ENCODE measurements around the gene NCCRP1. TPM values are rescaled to one million over a fixed set of nuclear protein-coding genes. Genes with fewer than 3 reads are reported as not detected.

Gene NCCRP1
- total RNA-seq, 2 donors from 2014 or later = 0.27 TPM; not detected in 1

- Histone ChIP-seq H3K4me1 (ENCODE audit: control insufficient read depth in 1 of 2, low read depth in 2 of 2) (no peaks in the 10 kb centered on the region), H3K27me3 (replicated peaks; ENCODE audit: insufficient read depth) (no peaks in the 10 kb centered on the region), H3K36me3 (peaks cover 13% of the 10 kb centered on the region), H3K9me3 (no peaks in the 10 kb centered on the region), H3K27ac (no peak overlapping the region), H3K4me3 (no peak overlapping the region)
- TF ChIP-seq, protein P1, sequence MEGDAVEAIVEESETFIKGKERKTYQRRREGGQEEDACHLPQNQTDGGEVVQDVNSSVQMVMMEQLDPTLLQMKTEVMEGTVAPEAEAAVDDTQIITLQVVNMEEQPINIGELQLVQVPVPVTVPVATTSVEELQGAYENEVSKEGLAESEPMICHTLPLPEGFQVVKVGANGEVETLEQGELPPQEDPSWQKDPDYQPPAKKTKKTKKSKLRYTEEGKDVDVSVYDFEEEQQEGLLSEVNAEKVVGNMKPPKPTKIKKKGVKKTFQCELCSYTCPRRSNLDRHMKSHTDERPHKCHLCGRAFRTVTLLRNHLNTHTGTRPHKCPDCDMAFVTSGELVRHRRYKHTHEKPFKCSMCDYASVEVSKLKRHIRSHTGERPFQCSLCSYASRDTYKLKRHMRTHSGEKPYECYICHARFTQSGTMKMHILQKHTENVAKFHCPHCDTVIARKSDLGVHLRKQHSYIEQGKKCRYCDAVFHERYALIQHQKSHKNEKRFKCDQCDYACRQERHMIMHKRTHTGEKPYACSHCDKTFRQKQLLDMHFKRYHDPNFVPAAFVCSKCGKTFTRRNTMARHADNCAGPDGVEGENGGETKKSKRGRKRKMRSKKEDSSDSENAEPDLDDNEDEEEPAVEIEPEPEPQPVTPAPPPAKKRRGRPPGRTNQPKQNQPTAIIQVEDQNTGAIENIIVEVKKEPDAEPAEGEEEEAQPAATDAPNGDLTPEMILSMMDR (IDR thresholded peaks at IDR 0.05) = no peak
- ATAC-seq (ENCODE audit: insufficient number of reproducible peaks, low FRiP score, low read depth) (no peak), DNase-seq (ENCODE audit: low spot score) (no peak)
Measured at GRCh38 chr19:39182174-39182505, 14.6 kb upstream of the NCCRP1 start.

GRCh38 chr19:39183104-39183503, 13.7 kb upstream of the NCCRP1 start:
- Histone ChIP-seq H3K36me3 (peaks cover 7% of the 10 kb centered on the region), H3K9me3 (no peaks in the 10 kb centered on the region), H3K4me3 (no peak overlapping the region), H3K4me1 (ENCODE audit: control insufficient read depth in 1 of 2, low read depth in 2 of 2) (no peaks in the 10 kb centered on the region), H3K27me3 (replicated peaks; ENCODE audit: insufficient read depth) (no peaks in the 10 kb centered on the region), H3K27ac (no peak overlapping the region)
- TF ChIP-seq, protein P1 (IDR thresholded peaks at IDR 0.05) = no peak
- DNase-seq (ENCODE audit: low spot score) (no peak), ATAC-seq (ENCODE audit: insufficient number of reproducible peaks, low FRiP score, low read depth) (no peak)

- DNase-seq (ENCODE audit: low spot score) (no peak), ATAC-seq (ENCODE audit: insufficient number of reproducible peaks, low FRiP score, low read depth) (no peak)
- Histone ChIP-seq H3K27me3 (replicated peaks; ENCODE audit: insufficient read depth) (no peaks in the 10 kb centered on the region), H3K4me1 (ENCODE audit: control insufficient read depth in 1 of 2, low read depth in 2 of 2) (no peaks in the 10 kb centered on the region), H3K27ac (no peak overlapping the region), H3K36me3 (no peaks in the 10 kb centered on the region), H3K9me3 (no peaks in the 10 kb centered on the region), H3K4me3 (no peak overlapping the region)
- TF ChIP-seq, protein P1 (IDR thresholded peaks at IDR 0.05) = no peak
Measured at GRCh38 chr19:39186391-39186790, 10.4 kb upstream of the NCCRP1 start.

- Histone ChIP-seq H3K36me3 (no peaks in the 10 kb centered on the region), H3K27me3 (replicated peaks; ENCODE audit: insufficient read depth) (no peaks in the 10 kb centered on the region), H3K27ac (no peak overlapping the region), H3K4me1 (ENCODE audit: control insufficient read depth in 1 of 2, low read depth in 2 of 2) (no peaks in the 10 kb centered on the region), H3K9me3 (no peaks in the 10 kb centered on the region), H3K4me3 (no peak overlapping the region)
- TF ChIP-seq, protein P1 (IDR thresholded peaks at IDR 0.05) = peak; percentile 42
- ATAC-seq (ENCODE audit: insufficient number of reproducible peaks, low FRiP score, low read depth) (no peak), DNase-seq (ENCODE audit: low spot score) (no peak)
Measured at GRCh38 chr19:39187552-39187943, 9.2 kb upstream of the NCCRP1 start.

GRCh38 chr19:39188960-39189359, 7.8 kb upstream of the NCCRP1 start:
- no peak for DNase-seq (ENCODE audit: low spot score)
- H3K27ac ChIP-seq = no peak overlapping the region
- H3K4me3 ChIP-seq = no peak overlapping the region
- no peaks in the 10 kb centered on the region for H3K36me3 ChIP-seq
- H3K27me3 ChIP-seq (replicated peaks; ENCODE audit: insufficient read depth) = no peaks in the 10 kb centered on the region
- no peak for ATAC-seq (ENCODE audit: insufficient number of reproducible peaks, low FRiP score, low read depth)
- H3K4me1 ChIP-seq (ENCODE audit: control insufficient read depth in 1 of 2, low read depth in 2 of 2) = no peaks in the 10 kb centered on the region
- H3K9me3 ChIP-seq = no peaks in the 10 kb centered on the region
- TF ChIP-seq, protein P1 (IDR thresholded peaks at IDR 0.05) = no peak

Measured in thoracic aorta (tissue), 2 donors.